HG03039 (cell line): ENCODE data around the gene ZNF407.

Source experiments
- ATAC-seq: cut with Tn5 transposase; IDR thresholded peaks from one replicate; pipeline ENCODE4 v1.9.1; 2021; ENCODE audit warnings: mild to moderate bottlenecking, moderate library complexity; ENCODE audit not compliant: unreplicated experiment

Gene ZNF407

DNA sequence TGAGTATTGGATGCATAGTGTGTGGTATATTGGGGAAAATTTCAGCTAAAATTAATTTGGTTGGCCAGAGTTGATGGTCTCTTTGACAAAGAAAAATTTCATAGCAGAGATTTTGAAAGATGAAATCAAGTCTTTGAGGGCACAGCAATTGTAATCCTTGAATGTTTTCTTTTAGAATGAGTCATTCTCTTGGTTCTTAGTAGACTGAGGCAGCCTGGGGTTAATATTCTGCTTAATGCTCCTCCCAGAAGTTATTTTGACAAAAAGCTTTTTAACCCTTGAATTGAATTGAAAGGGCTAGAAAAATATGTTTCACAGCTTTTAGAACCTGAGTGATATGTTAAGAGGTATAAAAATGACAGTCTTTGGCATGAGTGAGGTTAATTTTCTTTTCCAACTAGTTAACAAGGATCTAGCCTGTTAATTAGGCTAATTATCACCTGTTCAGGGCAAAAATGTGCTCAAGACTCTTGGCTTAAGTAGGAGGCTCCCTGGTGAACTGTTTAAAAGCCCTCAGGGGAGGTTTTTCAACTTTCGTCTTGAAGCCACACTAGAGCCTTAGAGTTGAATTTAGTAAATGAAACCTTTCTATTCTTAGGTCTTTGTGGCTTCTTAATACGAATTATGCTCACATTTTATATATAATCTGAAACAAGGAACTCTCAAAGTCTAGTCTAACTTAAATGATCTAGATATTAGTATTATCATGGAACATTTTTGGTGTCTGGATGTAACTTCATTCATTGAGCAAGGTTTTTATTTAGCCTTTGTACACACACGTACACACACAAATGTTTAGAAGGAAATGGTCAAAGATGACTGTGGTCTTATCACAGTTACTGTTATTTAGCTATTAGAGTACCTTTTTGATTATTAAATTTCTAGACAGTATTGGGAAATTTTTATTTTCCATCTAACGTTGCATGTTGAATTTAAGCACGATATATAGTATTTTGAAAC lies 272.5 kb downstream of the ZNF407 start:
- ATAC-seq = peak; percentile 84

DNA sequence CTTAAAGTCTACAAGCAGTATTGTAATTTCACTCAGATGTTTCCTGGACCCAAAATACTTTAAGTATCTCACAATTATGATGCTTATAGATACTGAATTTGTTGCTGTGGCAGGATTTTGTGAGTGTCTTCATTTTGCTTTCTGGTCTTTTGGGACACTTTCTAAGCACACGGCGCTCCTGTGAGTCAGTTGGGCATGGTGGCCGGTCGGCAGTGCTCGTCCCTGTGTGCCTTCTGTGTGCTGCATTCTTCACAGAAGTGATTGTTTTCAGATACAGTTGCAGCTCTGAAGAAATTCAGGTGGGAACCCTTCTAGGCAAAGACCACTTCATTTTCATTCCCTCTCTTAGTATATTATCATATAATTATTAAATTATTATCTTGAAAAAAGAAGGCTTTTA lies 273.3 kb downstream of the ZNF407 start:
- ATAC-seq = no peak

DNA sequence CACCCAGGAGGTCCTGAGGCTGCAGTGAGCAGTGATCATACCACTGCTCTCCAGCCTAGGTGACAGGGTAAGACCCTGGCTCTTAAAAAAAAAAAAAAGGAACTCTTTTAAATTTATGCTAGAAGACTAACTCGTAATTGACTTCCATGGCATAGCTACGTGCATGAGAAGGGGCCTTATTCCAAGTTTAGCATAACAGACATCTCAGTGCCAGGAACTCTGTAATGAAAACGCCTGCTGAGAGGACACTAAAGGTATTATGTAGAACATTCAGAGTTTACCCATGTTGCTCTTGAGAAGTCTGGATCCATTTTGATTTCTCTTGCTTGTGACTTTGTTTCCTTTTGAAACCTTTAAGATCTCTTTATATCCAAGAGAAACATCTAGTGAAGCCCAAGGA lies 276.0 kb downstream of the ZNF407 start:
- no peak for ATAC-seq

DNA sequence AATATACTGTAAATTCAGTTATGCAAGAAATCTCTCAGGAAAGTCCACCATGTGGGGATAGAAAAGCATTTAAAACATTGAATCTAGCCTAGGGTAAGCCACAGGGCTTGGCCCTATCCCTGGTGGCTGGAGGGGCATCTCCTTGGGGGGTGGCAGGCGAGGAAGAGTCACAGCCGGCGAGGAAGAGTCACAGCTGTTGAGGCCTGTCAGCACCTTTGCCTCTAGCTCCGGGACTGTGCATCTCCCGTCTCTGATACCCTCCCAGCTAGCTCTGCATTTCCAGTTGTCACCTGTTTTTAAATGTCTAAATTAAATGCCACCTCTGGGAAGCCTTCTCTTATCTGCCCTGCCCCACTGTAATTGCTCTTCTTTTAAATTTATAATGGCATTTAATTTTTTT lies 276.7 kb downstream of the ZNF407 start:
- ATAC-seq = no peak

DNA sequence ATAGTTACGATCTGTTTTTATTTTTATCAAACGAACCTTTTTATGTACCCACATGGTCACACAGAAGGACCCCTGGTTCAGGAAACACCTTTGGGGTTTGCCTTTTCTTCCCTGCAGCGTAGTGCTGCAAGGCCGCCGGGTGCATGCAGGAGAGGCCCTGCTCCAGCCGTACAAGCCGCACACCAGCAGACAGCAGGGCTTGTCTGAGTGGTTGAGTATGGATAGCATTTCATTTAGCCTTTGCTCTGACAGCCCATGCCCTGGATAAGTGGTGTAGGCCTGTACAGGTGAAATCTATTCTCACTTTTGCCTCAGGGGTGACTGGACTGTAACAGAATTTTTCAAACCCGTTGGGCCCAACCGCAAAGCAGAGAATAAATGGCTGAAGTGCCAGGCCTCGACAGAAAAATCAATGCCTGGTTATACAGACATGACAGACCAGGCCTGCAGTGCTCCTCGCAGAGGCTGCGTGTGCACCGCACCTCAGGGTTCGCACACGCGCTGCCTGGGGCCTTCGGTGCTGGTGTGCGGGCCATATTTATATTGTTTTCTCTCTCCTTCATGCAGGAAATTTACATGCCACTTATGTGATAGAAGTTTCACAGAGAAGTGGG lies 279.1 kb downstream of the ZNF407 start:
- no peak for ATAC-seq

DNA sequence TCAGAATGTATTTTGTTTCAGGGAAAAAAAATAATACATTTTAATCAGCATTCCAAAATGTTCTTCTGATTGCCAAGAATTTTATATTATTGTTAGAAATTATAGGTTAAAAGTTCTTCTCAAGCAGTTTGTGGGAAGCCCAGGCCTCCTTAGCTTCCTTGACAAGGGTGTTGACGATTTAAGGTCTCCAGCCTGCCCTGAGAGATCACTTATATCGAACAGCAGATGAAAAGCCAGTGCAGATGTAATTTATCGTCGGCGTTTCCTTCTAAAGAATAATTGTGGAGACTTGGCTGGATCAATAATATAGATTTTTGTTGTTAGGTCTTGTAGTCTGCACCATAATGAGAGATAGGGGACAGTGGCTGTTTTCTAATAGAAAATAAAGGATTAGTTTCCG lies 280.6 kb downstream of the ZNF407 start:
- ATAC-seq = no peak

DNA sequence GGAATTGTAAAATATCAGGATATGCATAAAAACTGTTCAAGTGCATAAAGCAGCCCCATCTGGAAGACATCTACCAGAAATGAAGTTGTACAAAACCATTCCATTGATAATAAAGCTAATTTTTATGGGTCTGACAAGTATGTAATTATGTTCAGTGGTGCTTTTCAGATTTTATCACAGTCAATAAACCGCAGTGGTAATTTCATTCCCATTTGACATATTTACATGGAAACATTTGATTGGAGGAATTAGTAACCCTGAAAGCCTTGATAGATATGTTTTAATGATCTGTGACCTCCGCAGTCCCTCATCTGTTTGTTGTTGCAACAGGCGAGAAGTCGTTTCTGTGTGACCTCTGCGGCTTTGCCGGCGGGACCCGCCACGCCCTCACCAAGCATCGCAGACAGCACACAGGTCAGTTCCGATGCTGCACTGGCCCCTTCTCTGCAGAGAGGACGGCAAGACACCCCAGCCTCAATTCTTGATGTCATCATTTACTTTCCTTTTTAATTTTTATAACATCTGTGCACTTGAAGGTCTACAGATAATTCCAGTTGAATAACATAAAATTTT lies 283.1 kb downstream of the ZNF407 start:
- ATAC-seq = no peak

DNA sequence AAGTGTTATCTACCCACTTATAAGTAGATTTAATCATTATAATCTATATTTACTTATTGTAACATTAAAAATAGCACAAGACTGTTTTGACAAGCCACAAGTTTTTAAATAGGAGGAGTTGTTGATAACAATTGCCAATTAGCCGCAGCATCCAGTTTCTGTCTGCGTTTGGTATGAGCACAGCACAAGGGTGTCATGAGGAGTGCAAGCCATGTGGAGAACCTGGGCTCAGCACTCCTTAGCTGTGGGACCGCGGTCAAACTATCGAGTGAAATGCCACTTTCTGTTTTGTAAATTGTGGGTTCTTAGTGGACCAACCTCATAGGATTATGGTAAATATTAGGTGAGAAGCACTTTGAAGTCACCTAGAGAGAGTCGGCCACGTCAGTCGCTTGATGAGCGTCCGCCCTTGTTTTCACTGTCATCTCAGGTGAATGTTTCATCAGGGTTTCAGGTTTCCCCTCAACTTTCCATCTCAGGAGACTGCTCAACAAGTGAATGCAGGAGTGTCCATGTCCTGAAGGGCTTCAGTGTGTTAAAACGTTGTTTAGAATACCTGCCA lies 294.5 kb downstream of the ZNF407 start:
- ATAC-seq = no peak

DNA sequence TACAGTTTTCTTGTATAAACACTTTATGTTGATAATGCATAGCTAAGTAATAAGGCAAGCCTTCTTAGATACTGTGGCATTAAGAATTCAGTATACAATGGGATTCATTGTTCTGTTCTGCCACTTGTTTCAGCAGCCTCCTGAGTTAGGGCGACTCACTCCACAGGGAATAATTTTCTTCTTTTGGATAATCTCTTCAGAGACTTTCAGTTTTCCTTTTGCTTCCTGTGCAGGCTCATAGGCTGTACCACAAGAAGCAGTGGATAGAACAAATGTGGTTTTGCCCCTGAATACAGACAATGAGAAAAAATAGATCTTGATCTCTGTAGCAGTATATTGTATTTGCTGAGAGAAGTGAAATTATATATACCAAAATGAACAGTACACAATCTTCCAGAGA lies 298.0 kb downstream of the ZNF407 start:
- no peak for ATAC-seq

DNA sequence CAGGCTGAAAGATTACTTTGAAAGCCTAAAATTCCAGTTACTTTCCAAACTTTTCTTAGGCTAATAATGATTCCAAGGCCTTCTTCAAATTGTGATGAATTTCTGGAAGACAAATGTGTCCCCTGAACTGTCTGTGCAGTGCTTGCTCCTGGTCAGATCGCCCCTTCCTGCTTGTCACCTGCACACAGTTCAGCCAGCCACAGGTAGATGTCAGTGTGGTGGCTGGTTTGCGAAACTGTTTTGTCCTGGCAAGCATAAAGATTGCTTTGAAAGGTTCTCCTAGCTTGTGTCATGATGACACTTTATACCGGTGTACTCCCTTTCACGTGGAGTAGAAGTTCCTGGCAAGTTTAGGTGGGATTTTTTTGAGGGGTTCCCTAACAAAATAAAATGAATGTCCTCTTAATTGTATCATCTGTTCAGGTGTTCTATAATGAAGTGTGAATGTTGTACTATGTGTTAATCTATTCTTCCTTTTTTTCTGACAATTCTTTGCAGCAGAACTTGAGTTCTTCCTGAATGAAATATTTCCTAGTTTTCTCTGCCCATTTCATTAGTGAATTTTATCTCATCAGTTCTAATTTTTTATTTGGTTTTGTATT lies 298.8 kb downstream of the ZNF407 start:
- no peak for ATAC-seq

DNA sequence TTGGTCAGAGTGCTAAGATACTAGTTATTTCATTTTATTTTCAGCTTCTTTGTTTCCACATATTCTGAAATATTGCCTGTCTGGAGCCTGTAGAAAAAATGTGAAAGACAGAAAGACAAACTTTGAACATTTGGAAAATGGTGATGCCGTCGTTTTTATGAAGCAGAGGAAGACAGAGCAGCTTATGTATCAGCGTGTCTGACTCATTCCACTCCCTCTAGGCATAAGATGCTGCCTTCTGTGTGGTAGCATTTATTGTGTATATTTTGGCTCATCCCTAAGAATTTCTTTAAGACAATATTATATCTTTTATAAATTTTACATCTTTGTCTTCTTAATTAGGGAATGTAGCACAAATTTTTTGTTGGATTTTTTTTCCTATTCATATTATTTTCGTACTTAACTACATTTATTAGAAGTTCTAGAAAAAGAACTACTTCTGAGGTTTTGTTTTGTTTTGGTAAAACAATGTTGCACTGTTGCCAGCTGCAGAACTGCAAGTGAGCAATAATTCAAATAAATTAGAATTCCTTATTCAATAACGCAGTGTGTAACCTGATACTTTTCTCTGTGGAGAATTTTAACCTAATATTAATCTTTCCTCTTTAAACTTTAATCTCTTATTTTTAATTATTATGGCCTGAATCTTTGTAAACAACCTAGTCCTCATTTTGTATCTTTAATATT lies 300.4 kb downstream of the ZNF407 start:
- no peak for ATAC-seq

DNA sequence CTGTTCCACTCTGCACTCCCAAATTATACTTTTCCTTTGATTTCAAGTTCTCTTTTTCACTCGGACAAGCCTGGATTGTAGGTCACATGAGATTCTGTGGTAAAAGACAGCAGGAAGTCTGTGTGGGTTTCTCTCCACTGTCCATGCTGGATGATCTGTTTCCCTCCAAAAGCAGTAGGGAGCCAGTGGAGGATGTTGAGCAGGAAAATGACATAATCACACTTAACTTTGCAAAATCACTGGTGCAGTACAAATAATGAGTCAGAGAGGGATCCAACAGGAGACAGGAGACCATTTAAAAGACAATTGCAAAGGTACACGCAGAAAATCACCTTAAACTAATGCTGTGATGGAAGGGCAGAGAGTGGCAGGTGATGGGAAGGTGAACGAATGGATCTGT lies 301.3 kb downstream of the ZNF407 start:
- no peak for ATAC-seq

DNA sequence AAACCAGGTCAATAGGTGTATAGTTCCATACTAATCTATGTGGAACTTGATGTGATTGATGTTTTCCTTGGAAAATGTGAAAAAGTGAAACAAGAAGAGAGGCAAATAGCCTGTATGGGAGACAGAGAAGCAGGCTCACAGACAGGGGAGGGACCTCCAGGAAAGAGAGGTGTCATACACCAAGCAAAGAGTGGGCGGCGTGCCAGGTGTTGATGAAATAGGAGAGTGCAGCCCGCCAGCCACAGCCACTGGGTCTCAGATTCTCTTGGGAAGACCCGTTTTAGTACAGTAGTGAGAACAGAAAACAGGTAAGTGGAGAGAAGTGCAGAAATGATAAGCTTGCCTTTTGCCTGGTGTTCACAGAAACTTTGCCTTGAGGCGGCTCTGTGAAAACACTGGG lies 301.9 kb downstream of the ZNF407 start:
- ATAC-seq = no peak

DNA sequence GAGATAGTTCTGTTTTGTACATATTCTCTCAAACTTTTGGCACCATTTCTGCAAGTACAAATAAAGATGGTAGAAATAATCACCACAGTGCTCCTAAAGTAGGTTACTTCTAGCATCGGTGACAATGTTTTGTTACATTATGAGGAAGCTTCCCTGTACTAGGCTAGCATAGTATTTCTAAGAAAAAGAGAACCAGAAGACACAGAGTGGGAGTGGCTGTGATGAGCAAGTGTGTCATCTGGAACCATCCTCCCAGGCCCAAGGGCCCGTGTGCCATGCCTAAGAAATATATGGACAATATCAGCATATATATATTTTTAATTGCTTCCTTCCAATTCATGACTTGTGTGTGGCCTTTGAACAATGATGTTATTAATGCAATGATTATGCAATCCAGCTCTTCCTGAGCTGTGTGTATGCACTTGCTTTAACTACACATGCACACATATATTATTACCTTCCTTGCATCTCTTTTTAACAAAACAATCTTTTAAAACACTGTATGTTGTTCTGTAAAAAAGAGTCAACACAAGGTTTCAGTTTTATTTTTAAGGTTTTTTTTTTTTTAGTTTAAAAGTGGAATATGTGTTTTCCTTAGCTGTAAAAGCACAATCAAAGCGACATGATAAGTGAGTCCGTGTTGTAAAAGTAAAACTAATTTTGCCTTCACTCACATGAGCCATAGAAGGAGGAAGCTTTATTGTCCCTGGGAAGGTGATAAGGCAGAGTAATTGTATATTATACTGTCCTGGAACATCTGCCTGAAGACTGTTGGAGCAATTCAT lies 303.9 kb downstream of the ZNF407 start:
- ATAC-seq = no peak

DNA sequence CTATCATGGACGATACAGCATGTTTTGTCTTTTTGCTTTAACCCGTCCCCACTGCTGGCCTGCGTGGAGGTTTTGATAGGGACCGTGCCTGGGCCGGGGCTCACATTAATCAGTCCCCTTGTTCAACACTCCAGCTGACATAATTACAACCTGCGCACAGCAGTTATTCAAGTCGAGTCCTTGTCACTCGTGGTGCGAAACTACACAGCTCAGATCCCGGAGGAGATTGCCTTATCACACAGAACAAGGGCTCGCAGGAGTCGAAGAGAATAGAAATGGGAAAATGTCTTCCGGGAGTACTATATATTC lies 304.4 kb downstream of the ZNF407 start:
- ATAC-seq = no peak

DNA sequence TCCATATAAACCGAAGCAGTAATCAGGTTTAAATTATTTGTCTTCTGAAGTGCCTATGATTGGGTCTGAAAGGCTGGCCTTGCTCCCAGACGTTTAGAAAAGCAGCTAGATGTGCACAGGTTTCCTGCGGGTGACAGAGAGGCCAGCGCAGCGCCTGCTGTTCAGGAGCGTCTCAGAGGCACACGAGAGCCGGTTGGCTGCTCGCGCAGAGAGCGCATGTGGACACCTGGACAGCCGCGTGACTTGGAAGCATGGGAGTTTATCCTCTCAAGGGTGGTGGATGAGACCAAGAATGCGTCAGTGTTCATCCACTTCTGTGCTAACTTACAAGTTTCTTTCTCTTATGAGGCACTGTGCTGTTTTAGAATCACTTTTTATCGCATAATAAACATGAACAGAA lies 307.6 kb downstream of the ZNF407 start:
- ATAC-seq = no peak

DNA sequence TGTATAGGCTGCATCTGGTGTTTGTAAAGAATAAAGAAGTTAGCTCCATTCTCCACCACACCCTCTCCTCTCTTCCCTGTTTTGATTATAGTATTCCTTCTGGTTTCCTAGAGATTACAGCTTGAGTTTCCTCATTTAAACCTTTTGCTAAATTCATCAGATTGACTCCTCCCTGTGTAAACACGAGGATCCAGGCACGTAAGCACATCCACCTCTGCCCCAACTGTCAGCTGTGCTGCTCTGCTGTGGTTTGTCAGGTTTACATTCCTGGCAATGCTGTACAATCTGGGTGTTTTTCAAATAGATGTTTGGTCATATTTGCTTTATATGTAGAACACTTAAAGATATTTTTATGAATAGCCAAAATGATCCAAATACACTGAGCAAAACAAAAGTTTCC lies 308.5 kb downstream of the ZNF407 start:
- no peak for ATAC-seq

DNA sequence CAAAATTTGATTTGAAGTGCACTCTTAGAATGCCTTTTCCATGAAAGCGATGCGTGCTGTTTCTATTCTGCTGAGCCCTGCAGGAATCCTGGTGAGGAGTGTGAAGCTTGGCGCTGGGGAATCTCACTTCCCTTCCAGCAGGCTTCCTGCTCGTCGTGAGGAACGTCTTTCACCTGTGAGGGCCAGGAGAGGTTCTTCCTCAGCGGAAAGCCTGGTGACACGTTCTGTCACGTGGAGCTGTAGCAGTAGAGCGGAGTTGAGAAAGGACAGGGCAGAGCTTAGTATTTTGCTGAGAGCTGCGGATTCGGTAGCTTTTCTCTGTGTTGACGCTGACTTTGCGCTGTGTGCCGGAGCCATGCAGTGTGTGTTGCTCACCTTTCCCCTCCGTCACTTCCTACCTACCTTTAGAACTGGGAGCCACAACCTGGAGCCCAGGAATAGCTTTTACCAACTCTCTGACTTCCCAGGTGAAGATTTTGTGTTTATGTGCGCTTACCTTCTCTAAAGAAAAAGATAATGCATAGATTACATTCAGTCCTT lies 316.5 kb downstream of the ZNF407 start:
- no peak for ATAC-seq

DNA sequence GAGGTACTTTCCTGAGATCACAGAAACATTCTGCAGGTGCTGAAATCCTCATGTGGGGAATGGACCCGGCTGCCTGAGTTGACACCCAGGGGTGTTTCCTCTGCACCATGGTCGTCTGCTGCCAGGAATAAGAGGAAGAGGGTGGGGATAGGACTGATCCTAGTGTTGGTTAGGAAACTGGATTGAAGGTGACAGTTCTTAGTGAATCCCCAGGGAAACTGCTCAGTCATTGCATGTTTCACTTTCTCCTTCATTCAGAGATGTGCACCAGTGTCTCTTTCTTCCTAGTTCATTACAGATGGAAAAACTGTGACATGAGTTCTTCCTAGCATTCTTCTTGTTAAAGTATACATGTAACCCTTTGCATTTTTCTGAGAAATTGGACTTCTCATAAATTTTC lies 317.0 kb downstream of the ZNF407 start:
- ATAC-seq = no peak
